HepG2 (cell line): Measurements from ENCODE around the gene FRRS1. TPM values are rescaled to one million over a fixed set of nuclear protein-coding genes. Genes with fewer than 3 reads are reported as not detected.

Experiments
- ATAC-seq: fragments of 200-7000 bp; cut with Tn5 transposase; 3 replicates; pipeline ENCODE4 v1.9.1; 2020; ENCODE audit warnings: mild to moderate bottlenecking, moderate library complexity
- BruUV-seq: library from RNA; stranded (reverse); fragments of 400-500 nt; replicated peaks from 2 replicates; lab custom pipeline; 2021; lab: Mats Ljungman, UMichigan
- CTCF ChIA-PET: fragments of 300-600 bp; formaldehyde crosslinking; extraction: SDS; loops from one replicate; lab custom pipeline; 2021; ENCODE audit warnings: low total read pairs, inconsistent platforms, low intra/inter-chr PET ratio; lab: Yijun Ruan, JAX
- POLR2A ChIA-PET: fragments of 350-600 bp; sonication (Branson Sonifier 250); formaldehyde crosslinking; loops from one replicate; lab custom pipeline; 2020; ENCODE audit warnings: antibody characterized with exemption, inconsistent platforms; lab: Yijun Ruan, JAX
- DNase-seq: peaks from one replicate; pipeline ENCODE4 v3.0.0-alpha.2; 2015; ENCODE audit warnings: low spot score
- FAIRE-seq: peaks from 3 replicates; lab custom pipeline; 2011; peaks lifted over from hg19 to GRCh38; lab: Jason Lieb, UNC
- H2AFZ ChIP-seq: one replicate; pipeline ENCODE4 v1.6.1; 2011; ENCODE audit warnings: low read length, inconsistent platforms
- H3K27ac ChIP-seq: fragments of 300-600 bp; 3 replicates; pipeline ENCODE4 v1.8.0; 2011; ENCODE audit warnings: mixed run types, mild to moderate bottlenecking, mixed read lengths, low read length, inconsistent platforms; ENCODE audit not compliant: insufficient read depth; ENCODE audit errors: extremely low read length
- H3K27me3 ChIP-seq, 2 experiments: fragments of 200-600 bp in 1 of 2; 2 replicates in 1 of 2; 3 replicates in 1 of 2; pipeline versions ENCODE4 v1.6.0 to v1.8.0; 2011; ENCODE audit warnings: low read length in 2 of 2, mild to moderate bottlenecking in 2 of 2, moderate library complexity in 2 of 2, inconsistent platforms in 1 of 2; ENCODE audit not compliant: insufficient read depth in 2 of 2, control insufficient read depth in 1 of 2
- H3K36me3 ChIP-seq, 2 experiments: fragments of 200-600 bp in 1 of 2; replicated peaks in 1 of 2; 2 replicates in 1 of 2; 3 replicates in 1 of 2; pipeline versions ENCODE4 v1.5.1 to v1.8.0; 2011; ENCODE audit warnings: low read length in 2 of 2, inconsistent platforms in 1 of 2; ENCODE audit not compliant: insufficient read depth in 2 of 2, control insufficient read depth in 1 of 2
- H3K4me1 ChIP-seq: 2 replicates; pipeline ENCODE4 v1.5.1; 2012; ENCODE audit warnings: low read length, inconsistent platforms; ENCODE audit not compliant: insufficient read depth
- H3K4me2 ChIP-seq: 2 replicates; pipeline ENCODE4 v1.6.0; 2011; ENCODE audit warnings: low read depth, low read length, inconsistent platforms
- H3K4me3 ChIP-seq, 3 experiments: fragments of 200-600 bp in 1 of 3; sonication (generic), shearing (Covaris generic) in 1 of 3; replicated peaks in 1 of 3; 2 replicates each; pipeline ENCODE4 v1.5.1; 2011 to 2016; ENCODE audit warnings: low read length in 3 of 3, inconsistent platforms in 2 of 3, low read depth in 2 of 3, mild to moderate bottlenecking in 2 of 3, control low read depth in 1 of 3, mixed read lengths in 1 of 3; ENCODE audit not compliant: insufficient read depth in 1 of 3
- H3K79me2 ChIP-seq: one replicate; pipeline ENCODE4 v1.6.1; 2011; ENCODE audit warnings: low read length, inconsistent platforms; ENCODE audit not compliant: insufficient read depth
- H3K9ac ChIP-seq: 2 replicates; pipeline ENCODE4 v1.6.0; 2011; ENCODE audit warnings: mild to moderate bottlenecking, low read depth, low read length, inconsistent platforms; ENCODE audit not compliant: insufficient read depth
- H3K9me3 ChIP-seq: 2 replicates; pipeline ENCODE4 v1.5.1; 2012; ENCODE audit warnings: mild to moderate bottlenecking, low read length
- H4K20me1 ChIP-seq: 2 replicates; pipeline ENCODE4 v1.6.0; 2011; ENCODE audit warnings: inconsistent platforms, mild to moderate bottlenecking, low read length, moderate library complexity; ENCODE audit not compliant: insufficient read depth
- FOXK1 ChIP-seq: sonication (generic); formaldehyde crosslinking; IDR thresholded peaks from 2 replicates; pipeline ENCODE4 v1.4.0; 2020; ENCODE audit warnings: low read depth, missing genetic modification reagents, borderline replicate concordance
- HMGA1 ChIP-seq: sonication (generic); formaldehyde crosslinking; conservative IDR thresholded peaks from 2 replicates; pipeline ENCODE4 v1.4.0; 2020; ENCODE audit warnings: missing genetic modification reagents
- KAT7 ChIP-seq: IDR thresholded peaks from 2 replicates; pipeline ENCODE4 v1.6.1; 2018; ENCODE audit warnings: borderline replicate concordance, missing compliant biosample characterization
- LRRFIP1 ChIP-seq: sonication (generic); formaldehyde crosslinking; conservative IDR thresholded peaks from 2 replicates; pipeline ENCODE4 v1.4.0; 2020; ENCODE audit warnings: missing genetic modification reagents
- MTF1 ChIP-seq: sonication (generic); formaldehyde crosslinking; IDR thresholded peaks from 2 replicates; pipeline ENCODE4 v1.5.0; 2020; ENCODE audit warnings: missing genetic modification reagents
- SAP130 ChIP-seq: IDR thresholded peaks from 2 replicates; pipeline ENCODE4 v1.6.1; 2016; ENCODE audit warnings: low read depth
- SUZ12 ChIP-seq: fragments of 150-350 bp; IDR thresholded peaks from 2 replicates; pipeline ENCODE4 v1.6.1; 2014; ENCODE audit warnings: low read depth, low read length
- WIZ ChIP-seq: sonication (generic); formaldehyde crosslinking; IDR thresholded peaks from 2 replicates; pipeline ENCODE4 v1.5.1; 2020; ENCODE audit warnings: mild to moderate bottlenecking, missing genetic modification reagents
- ZMAT3 ChIP-seq: sonication (generic); formaldehyde crosslinking; conservative IDR thresholded peaks from 2 replicates; pipeline ENCODE4 v1.7.0; 2021; ENCODE audit warnings: missing genetic modification reagents
- ZNF138 ChIP-seq: sonication (generic); formaldehyde crosslinking; IDR thresholded peaks from 2 replicates; pipeline ENCODE4 v1.5.0; 2020; ENCODE audit warnings: mild to moderate bottlenecking, low read depth, missing genetic modification reagents
- ZNF264 ChIP-seq: sonication (generic); formaldehyde crosslinking; IDR thresholded peaks from 2 replicates; pipeline ENCODE4 v1.4.0; 2020; ENCODE audit warnings: missing genetic modification reagents
- ZSCAN31 ChIP-seq: sonication (generic); formaldehyde crosslinking; IDR thresholded peaks from 2 replicates; pipeline ENCODE4 v1.5.0; 2020; ENCODE audit warnings: low read depth, mild to moderate bottlenecking, missing genetic modification reagents
- WGBS: methylation state at CpG from one replicate; pipeline ENCODE4 v1.1.6; 2017; ENCODE audit warnings: low lambda C conversion rate; 5-methylcytosine and 5-hydroxymethylcytosine counted together
- in situ Hi-C: cut with HindIII; loops from 2 replicates; pipeline ENCODE4 v1.10.0; 2017; ENCODE audit warnings: low pct_unique_long_range_greater_than_20kb; ENCODE audit not compliant: extremely low pct_ligation_motif_present
- intact Hi-C: fragments of 100-400 bp; cut with micrococcal nuclease; formaldehyde crosslinking; loops from one replicate; pipeline ENCODE4 v1.10.0; 2022; ENCODE audit not compliant: unreplicated experiment
- polyA plus RNA-seq, 8 experiments: library from polyadenylated mRNA; depleted of rRNA in 3 of 8; stranded (reverse) in 7 of 8; unstranded in 1 of 8; fragments of >200 nt; fragmentation: Illumina TruSeq in 4 of 8; extraction: Trizol in 4 of 8; gene quantifications; 2 replicates each; pipeline versions ENCODE4 v1.2.1 to v1.2.3, GENCODE V29; 2011 to 2016; ENCODE audit warnings: low read depth in 4 of 8, missing spikeins in 1 of 8, mixed read lengths in 1 of 8; ENCODE audit not compliant: insufficient read depth in 1 of 8
- total RNA-seq, 5 experiments: library from RNA; depleted of rRNA; stranded (reverse); fragments of >200 nt; fragmentation: Illumina TruSeq; extraction: Trizol; gene quantifications; 2 replicates each; pipeline ENCODE4 v1.2.3, GENCODE V29; 2016; ENCODE audit warnings: low read depth in 1 of 5
- TF ChIP-seq, protein P1 (sequence below): sonication (generic); formaldehyde crosslinking; IDR thresholded peaks from 2 replicates; pipeline ENCODE4 v1.4.0; 2020; ENCODE audit warnings: missing genetic modification reagents
- TF ChIP-seq, protein P2 (sequence below): sonication (generic); formaldehyde crosslinking; IDR thresholded peaks from 2 replicates; pipeline ENCODE4 v1.4.0; 2020; ENCODE audit warnings: mild to moderate bottlenecking, missing genetic modification reagents
- TF ChIP-seq, protein P3 (sequence below): sonication (generic); formaldehyde crosslinking; IDR thresholded peaks from 2 replicates; pipeline ENCODE4 v1.5.0; 2020; ENCODE audit warnings: mild to moderate bottlenecking, low read depth, missing genetic modification reagents, borderline replicate concordance

FRRS1 gene
- total and polyA plus RNA-seq, 2 of the 13 experiments (the other 11 are each of a cell fraction or from before 2014, with no cell fraction given): 22.6 to 23.4 TPM

DNA sequence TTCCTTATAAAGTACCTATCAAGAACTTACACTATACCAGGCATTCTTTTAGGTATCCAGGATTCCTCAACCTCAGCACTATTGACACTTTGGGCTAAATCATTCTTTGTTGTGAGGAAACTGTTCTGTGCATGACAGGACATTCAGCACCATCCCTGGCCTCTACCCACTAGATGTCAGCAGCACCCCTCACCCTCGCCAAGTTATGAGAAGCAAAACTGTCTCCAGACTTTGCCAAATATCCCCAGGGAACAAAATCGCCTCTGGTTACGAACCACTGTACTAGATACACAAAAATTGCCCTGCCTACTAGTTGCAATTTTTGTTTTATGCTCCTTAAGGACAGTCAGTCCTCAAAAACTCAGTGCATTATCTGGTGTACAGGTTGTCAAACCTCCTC, 84.9 kb downstream of the FRRS1 start:
- no TSS peak for BruUV-seq
- no peak for ATAC-seq
- H4K20me1 ChIP-seq: no peaks in the 10 kb centered on the region
- H3K4me1 ChIP-seq: no peaks in the 10 kb centered on the region
- POLR2A ChIA-PET: no interaction called here
- peaks cover 9 to 36% of the 10 kb centered on the region in 2 experiments; a peak in 4 of 5 replicates for H3K36me3 ChIP-seq
- H3K4me2 ChIP-seq: no peak overlapping the region
- no peaks in the 10 kb centered on the region for H3K9me3 ChIP-seq
- DNase-seq: no peak
- no peak overlapping the region for H3K27ac ChIP-seq
- CTCF ChIA-PET: no interaction called here
- no peak overlapping the region for H3K9ac ChIP-seq
- H3K79me2 ChIP-seq: no peaks in the 10 kb centered on the region
- 89% methylated on average over 3 of the region's 3 CpGs for WGBS
- no peaks in the 10 kb centered on the region for H3K27me3 ChIP-seq
- no peak overlapping the region for H2AFZ ChIP-seq
- in situ Hi-C loops (no loop called here), intact Hi-C loops (no loop called here)
- no peak overlapping the region for H3K4me3 ChIP-seq
- FAIRE-seq: no peak
- TF ChIP-seq, protein P1, sequence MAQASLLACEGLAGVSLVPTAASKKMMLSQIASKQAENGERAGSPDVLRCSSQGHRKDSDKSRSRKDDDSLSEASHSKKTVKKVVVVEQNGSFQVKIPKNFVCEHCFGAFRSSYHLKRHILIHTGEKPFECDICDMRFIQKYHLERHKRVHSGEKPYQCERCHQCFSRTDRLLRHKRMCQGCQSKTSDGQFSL (CRISPR knock-in tag): no peak
- TF ChIP-seq, protein P2, sequence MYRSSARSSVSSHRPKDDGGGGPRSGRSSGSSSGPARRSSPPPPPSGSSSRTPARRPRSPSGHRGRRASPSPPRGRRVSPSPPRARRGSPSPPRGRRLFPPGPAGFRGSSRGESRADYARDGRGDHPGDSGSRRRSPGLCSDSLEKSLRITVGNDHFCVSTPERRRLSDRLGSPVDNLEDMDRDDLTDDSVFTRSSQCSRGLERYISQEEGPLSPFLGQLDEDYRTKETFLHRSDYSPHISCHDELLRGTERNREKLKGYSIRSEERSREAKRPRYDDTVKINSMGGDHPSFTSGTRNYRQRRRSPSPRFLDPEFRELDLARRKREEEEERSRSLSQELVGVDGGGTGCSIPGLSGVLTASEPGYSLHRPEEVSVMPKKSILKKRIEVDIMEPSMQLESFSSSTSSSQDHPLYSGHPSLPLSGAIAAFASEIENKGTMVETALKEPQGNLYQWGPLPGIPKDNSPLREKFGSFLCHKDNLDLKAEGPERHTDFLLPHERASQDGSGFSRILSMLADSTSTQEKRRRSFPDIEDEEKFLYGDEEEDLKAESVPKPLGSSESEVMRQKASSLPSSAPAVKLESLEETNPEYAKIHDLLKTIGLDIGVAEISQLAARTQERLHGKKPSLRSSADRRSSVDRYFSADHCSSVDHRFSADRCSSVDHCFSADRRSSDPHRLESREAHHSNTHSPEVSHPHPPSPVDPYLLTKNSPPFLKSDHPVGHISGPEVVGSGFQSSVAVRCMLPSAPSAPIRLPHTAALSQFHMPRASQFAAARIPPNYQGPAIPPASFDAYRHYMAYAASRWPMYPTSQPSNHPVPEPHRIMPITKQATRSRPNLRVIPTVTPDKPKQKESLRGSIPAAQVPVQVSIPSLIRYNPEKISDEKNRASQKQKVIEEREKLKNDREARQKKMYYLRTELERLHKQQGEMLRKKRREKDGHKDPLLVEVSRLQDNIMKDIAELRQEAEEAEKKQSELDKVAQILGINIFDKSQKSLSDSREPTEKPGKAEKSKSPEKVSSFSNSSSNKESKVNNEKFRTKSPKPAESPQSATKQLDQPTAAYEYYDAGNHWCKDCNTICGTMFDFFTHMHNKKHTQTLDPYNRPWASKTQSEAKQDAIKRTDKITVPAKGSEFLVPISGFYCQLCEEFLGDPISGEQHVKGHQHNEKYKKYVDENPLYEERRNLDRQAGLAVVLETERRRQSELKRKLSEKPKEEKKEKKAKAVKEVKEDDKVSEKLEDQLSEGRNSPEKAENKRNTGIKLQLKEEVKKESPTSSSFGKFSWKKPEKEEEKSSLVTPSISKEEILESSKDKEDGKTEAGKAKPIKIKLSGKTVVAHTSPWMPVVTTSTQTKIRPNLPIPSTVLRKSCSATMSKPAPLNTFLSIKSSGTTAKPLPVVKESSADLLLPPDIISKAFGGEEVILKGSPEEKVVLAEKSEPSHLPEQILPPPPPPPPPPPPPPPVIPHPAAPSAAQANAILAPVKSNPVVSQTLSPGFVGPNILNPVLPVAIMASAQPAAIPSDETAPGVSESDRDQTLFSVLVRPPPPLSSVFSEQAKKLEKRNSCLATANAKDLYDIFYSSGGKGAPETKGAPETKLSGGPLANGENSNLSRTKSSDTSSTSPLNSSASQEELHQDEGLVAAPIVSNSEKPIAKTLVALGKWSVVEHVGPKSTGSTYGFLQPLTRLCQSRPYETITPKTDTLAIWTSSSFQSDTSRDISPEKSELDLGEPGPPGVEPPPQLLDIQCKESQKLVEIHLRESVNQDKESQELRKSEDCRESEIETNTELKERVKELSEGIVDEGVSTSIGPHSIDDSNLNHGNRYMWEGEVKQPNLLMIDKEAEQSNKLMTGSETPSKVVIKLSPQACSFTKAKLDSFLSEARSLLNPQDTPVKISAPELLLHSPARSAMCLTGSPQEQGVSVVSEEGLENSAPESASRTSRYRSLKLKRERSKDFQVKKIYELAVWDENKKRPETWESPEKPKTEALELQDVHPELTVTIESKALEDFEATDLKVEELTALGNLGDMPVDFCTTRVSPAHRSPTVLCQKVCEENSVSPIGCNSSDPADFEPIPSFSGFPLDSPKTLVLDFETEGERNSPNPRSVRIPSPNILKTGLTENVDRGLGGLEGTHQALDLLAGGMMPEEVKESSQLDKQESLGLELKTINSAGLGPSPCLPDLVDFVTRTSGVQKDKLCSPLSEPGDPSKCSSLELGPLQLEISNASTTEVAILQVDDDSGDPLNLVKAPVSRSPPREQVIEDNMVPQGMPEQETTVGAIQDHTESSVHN: no peak
- TF ChIP-seq SAP130 (CRISPR knock-in tag): no peak
- no peak for TF ChIP-seq KAT7 (CRISPR knock-in tag)
- no peak for TF ChIP-seq LRRFIP1 (CRISPR knock-in tag)
- no peak for TF ChIP-seq ZNF264 (CRISPR knock-in tag)
- TF ChIP-seq SUZ12: no peak
- TF ChIP-seq MTF1 (CRISPR knock-in tag): no peak
- TF ChIP-seq, protein P3, sequence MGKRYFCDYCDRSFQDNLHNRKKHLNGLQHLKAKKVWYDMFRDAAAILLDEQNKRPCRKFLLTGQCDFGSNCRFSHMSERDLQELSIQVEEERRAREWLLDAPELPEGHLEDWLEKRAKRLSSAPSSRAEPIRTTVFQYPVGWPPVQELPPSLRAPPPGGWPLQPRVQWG (CRISPR knock-in tag): no peak
- no peak for TF ChIP-seq FOXK1 (CRISPR knock-in tag)
- no peak for TF ChIP-seq WIZ (CRISPR knock-in tag)
- TF ChIP-seq HMGA1: no peak
- no peak for TF ChIP-seq ZMAT3 (CRISPR knock-in tag)
- TF ChIP-seq ZSCAN31 (CRISPR knock-in tag): no peak
- TF ChIP-seq ZNF138: no peak
